ENCODE measurements around the gene OR52N4.
"Not testable (repeated sequence)": the region's sequence is repeated elsewhere in the genome, so short reads cannot be mapped to it uniquely, and the experiment has no call there.

OR52N4 gene

GRCh38 chr11:5753943-5754342 is at the start of gene OR52N4:
TSS of gene OR52N4 (plus strand) at chr11:5754243. CDS start at chr11:5754741, 498 bp downstream.
- DNase-seq (ENCODE audit: low spot score) = no peak

DNA sequence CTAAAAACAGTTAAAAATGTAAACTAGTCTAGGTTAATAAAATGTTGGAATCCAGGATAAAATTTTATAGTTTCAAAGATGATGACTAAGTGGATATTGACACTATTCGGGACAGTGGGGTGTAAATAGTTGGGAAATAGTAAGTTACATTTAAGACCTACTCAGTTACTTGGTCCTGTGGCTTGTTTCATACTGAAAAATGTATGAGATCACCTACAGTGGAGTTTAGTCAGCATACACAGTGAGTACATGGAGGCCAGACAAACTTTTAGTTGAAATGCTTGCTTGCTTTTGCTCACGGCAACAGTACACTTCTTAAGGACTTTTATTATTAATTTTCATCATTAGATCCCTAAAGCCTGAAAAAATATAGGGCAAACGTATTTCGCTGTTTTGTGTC is 48.4 kb upstream of the OR52N4 start:
- no peak for DNase-seq (ENCODE audit: low spot score)

GRCh38 chr11:5712507-5712906 is 41.5 kb upstream of the OR52N4 start:
- DNase-seq (ENCODE audit: low spot score) = no peak

DNA sequence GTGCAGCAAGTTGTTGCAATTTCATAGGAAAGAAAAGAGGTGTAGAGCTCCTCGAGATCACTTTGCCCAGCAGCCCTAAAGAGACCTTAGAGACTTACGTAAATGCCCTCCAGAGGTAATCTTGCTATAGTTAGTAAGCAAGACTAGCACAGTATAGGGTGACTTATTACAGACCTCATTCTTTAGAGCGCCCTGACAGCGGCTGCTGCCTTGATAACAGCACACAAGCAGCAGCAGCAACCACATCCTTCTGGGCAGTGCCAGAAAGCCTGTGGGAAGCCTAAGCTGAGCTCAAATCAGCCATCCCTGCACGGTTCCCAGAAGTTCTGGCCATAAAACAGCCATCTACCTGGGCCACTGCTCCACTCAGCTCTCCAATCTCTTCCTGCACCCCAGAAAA is 40.3 kb upstream of the OR52N4 start:
- DNase-seq (ENCODE audit: low spot score) = no peak

DNA sequence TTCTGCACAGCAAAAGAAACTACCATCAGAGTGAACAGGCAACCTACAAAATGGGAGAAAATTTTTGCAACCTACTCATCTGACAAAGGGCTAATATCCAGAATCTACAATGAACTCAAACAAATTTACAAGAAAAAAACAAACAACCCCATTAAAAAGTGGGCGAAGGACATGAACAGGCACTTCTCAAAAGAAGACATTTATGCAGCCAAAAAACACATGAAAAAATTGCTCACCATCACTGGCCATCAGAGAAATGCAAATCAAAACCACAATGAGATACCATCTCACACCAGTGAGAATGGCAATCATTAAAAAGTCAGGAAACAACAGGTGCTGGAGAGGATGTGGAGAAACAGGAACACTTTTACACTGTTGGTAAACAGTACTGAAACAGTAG is 37.5 kb upstream of the OR52N4 start:
- DNase-seq (ENCODE audit: low spot score) = not testable (repeated sequence)

DNA sequence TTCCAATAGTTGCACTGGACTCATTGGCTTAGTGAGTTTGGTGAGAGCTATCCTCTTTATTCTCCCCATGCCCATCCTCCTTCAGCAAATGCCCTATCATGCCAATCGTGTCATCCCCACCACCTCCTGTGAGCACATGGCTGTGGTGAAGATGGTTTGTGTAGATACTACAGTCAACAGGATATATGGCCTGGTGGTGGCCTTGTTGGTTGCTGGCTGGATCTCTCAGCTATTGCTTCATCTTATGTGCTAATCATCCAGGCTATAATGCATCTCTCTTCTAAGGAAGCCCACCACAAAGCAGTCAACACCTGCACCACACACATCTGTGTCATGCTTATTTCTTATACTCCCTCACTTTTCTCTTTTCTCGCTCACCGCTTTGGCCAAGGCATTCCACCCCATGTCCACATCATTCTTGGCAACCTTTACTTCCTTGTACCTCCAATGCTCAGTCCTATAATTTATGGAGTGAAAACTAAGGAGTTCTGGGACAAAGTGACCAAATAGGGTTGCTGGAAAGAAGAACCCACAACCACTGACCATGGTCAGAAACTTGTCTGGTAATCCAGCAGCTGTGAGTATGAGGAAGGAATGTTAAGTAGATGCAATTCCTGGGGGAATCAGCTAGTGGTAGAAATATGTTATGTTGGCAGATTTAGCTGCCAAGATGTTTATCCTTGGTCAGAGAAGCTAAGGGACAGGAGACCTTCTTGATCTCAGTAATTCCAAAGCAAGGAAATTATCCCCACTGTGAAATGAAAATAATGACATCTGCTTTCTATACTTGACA is 34.1 kb upstream of the OR52N4 start:
- no peak for DNase-seq (ENCODE audit: low spot score)

- no peak for DNase-seq (ENCODE audit: low spot score)
These were observed 31.4 kb upstream of the OR52N4 start for GRCh38 chr11:5722622-5723021.

DNA sequence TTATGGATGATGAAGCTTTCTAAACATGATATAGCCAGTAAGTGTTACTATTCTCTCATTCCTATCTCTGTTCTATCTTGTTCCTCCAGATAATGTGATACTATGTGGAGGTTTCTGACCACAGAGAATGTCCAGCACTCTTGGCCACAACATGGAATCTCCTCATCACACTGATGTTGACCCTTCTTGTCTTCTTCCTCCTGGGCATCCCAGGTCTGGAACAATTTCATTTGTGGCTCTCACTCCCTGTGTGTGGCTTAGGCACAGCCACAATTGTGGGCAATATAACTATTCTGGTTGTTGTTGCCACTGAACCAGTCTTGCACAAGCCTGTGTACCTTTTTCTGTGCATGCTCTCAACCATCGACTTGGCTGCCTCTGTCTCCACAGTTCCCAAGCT is 27.7 kb upstream of the OR52N4 start:
- no peak for DNase-seq (ENCODE audit: low spot score)

DNA sequence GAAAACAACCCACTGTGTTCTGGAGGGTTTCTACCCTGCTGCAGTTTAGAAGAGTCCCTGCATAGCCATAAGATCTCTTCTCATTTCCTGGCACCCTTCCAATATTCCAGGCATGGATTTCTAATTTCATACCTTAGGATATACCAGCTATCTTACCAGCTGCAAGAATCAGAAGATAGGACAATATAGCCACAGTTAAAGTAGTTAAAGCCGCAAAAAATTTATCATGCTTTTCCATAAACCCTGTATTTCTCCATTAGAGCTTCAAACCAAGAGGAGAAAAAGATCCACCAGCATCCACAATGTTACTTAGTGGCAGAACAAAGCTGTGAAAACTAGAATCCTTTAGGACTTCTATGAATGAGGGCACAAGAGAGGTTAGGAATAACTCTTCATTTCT is 26.4 kb upstream of the OR52N4 start:
- DNase-seq (ENCODE audit: low spot score) = no peak

- no peak for DNase-seq (ENCODE audit: low spot score)
These were observed 17.6 kb upstream of the OR52N4 start, which contains the start of gene OR56B1 for GRCh38 chr11:5736396-5736795. TSS of gene OR56B1 (plus strand) at chr11:5736448. CDS start at chr11:5736517, 69 bp downstream.

- DNase-seq (ENCODE audit: low spot score) = no peak
These were observed 17.0 kb upstream of the OR52N4 start for GRCh38 chr11:5737091-5737490.

- no peak for DNase-seq (ENCODE audit: low spot score)
These were observed 16.2 kb upstream of the OR52N4 start for GRCh38 chr11:5737670-5738392.

DNA sequence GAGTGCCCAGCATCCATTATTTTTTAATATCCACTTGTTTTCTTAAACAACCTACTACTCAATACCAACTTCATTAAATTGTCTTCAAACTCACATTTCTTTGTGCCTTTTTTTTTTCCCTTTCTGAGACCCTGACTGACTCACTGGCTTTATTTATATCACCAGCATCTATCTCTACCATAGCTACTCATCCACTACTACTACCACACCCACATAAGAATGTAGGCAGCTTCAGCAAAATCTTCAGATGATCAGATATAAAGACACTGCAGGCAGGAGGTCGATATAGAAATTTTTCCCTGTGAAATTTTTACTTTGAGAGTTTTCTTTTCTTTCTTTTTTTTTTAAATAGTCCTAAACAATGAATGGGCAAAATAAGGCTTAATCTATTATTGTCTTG is 15.6 kb upstream of the OR52N4 start:
- DNase-seq (ENCODE audit: low spot score) = no peak

DNA sequence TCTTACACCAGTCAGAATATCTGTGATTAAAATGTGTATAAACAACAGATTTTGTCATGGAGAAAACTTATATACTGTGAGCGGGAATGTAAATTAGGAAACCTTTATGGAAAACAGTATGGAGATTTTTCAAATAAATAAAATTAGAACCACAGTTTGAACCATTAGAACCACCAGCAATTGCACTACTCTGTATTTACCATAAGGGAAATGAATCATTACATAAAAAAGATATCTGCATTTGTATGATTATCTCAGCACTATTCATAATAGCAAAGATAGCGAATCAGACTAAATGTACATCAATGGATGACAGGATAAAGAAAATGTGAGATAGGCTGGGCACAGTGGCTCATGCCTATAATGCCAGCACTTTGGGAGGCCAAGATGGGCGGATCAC is 7.4 kb upstream of the OR52N4 start:
- DNase-seq (ENCODE audit: low spot score) = no peak

- no peak for DNase-seq (ENCODE audit: low spot score)
These were observed 4.2 kb upstream of the OR52N4 start for GRCh38 chr11:5749836-5750235.

GRCh38 chr11:5767056-5767455 is 13.0 kb downstream of the OR52N4 start:
- no peak for DNase-seq (ENCODE audit: low spot score)

DNA sequence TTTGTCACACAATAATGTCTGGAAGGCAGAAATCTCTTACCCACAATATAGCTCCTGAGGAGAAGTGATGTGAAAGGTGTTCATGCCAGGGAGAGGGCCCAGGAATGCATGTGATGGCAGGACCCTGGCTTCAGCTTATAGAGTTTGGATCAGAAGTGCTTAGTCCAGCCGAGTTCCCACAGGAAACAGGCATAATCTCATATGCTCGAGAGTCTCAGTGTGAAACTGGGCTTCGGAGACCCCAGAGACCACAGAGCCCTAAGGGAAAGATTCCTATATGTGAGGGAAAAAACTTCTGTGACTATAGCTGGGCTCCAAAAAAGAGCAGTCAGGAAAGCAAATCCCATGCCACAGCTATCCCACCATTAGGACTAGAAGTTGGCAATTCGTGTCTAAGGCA is 29.2 kb downstream of the OR52N4 start, which contains the start of gene OR52N5:
TSS of gene OR52N5 (minus strand) at position 101 of the 400 bp plus-strand sequence. CDS start 4,721 bp downstream, outside the sequence.
- no peak for DNase-seq (ENCODE audit: low spot score)

GRCh38 chr11:5791165-5791564 is 37.1 kb downstream of the OR52N4 start, which contains the start of gene OR52N1:
TSS of gene OR52N1 (minus strand) at chr11:5791265. CDS start at chr11:5788816, 2,449 bp downstream.
- DNase-seq (ENCODE audit: low spot score) = no peak

GRCh38 chr11:5796541-5796940 is 42.5 kb downstream of the OR52N4 start:
- DNase-seq (ENCODE audit: low spot score) = no peak

- DNase-seq (ENCODE audit: low spot score) = no peak
These were observed 49.9 kb downstream of the OR52N4 start for GRCh38 chr11:5803982-5804381.

All from putamen (tissue), 1 donor.